ENCODE data around the gene LPIN2.

The LPIN2 gene

DNA sequence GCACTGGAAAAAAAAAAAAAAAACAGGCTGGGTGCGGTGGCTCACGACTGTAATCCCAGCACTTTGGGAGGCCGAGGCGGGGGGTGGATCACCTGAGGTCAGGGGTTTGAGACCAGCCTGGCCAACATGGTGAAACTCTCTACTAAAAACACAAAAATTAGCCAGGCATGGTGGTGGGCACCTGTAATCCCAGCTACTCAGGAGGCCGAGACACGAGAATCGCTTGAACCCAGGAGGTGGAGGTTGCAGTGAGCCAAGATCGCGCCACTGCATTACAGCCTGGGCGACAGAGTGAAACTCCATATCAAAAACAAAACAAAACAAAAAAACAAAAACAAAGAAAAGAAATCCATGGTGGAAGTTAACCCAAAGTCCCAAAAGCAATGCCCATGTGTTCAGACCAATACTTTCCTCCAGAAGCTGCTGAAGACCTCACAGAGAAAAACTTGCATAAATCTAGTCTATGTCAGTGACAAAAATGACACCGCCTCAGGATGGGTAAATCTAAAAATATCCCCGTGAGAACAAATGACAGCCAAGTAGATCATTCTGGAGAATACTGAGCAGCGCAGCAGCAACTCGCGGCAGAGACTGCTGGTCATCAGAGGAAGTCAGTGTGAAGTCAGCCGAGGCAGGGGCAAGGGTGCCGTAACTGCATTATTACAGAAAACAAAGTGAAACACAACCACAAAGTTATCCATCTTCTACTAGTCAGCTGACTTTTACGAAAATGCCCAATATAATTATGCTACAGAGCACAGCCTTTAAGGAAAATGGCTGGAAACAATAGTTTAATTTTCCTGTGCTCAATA, 41.0 kb downstream of the LPIN2 start:
- Histone ChIP-seq H3K4me1 (ENCODE audit: control insufficient read depth, insufficient read depth, low read length, poor library complexity, severe bottlenecking) (peaks cover 65% of the 10 kb centered on the region), H3K27ac (ENCODE audit: insufficient read depth, low read length, poor library complexity, severe bottlenecking) (peak overlapping the region; percentile 72), H3K36me3 (ENCODE audit: control insufficient read depth, insufficient read depth, low read length) (no peaks in the 10 kb centered on the region), H3K4me3 (ENCODE audit: insufficient read depth, low read depth, low read length, poor library complexity, severe bottlenecking) (peak overlapping the region; percentile 13), H3K27me3 (replicated peaks; ENCODE audit: control insufficient read depth, insufficient read depth, low read length, poor library complexity, severe bottlenecking) (no peaks in the 10 kb centered on the region), H3K9me3 (ENCODE audit: control insufficient read depth, low read length) (no peaks in the 10 kb centered on the region)
- DNase-seq = peak; percentile 47 to 60 (median 57)

- Histone ChIP-seq H3K4me1 (ENCODE audit: control insufficient read depth, insufficient read depth, low read length, poor library complexity, severe bottlenecking) (peaks cover 56% of the 10 kb centered on the region), H3K36me3 (ENCODE audit: control insufficient read depth, insufficient read depth, low read length) (no peaks in the 10 kb centered on the region), H3K9me3 (ENCODE audit: control insufficient read depth, low read length) (no peaks in the 10 kb centered on the region), H3K27ac (ENCODE audit: insufficient read depth, low read length, poor library complexity, severe bottlenecking) (peak overlapping the region; percentile 72), H3K27me3 (replicated peaks; ENCODE audit: control insufficient read depth, insufficient read depth, low read length, poor library complexity, severe bottlenecking) (no peaks in the 10 kb centered on the region), H3K4me3 (ENCODE audit: insufficient read depth, low read depth, low read length, poor library complexity, severe bottlenecking) (peak overlapping the region; percentile 13)
- DNase-seq = peak; percentile 42 to 57 (median 50)
These were observed 41.9 kb downstream of the LPIN2 start for GRCh38 chr18:2970772-2971659.

GRCh38 chr18:2970344-2970743, 42.6 kb downstream of the LPIN2 start:
- Histone ChIP-seq H3K9me3 (ENCODE audit: control insufficient read depth, low read length) (no peaks in the 10 kb centered on the region), H3K27me3 (replicated peaks; ENCODE audit: control insufficient read depth, insufficient read depth, low read length, poor library complexity, severe bottlenecking) (no peaks in the 10 kb centered on the region), H3K27ac (ENCODE audit: insufficient read depth, low read length, poor library complexity, severe bottlenecking) (peak overlapping the region; percentile 72), H3K4me1 (ENCODE audit: control insufficient read depth, insufficient read depth, low read length, poor library complexity, severe bottlenecking) (peaks cover 59% of the 10 kb centered on the region), H3K4me3 (ENCODE audit: insufficient read depth, low read depth, low read length, poor library complexity, severe bottlenecking) (no peak overlapping the region), H3K36me3 (ENCODE audit: control insufficient read depth, insufficient read depth, low read length) (no peaks in the 10 kb centered on the region)
- DNase-seq = no peak

DNA sequence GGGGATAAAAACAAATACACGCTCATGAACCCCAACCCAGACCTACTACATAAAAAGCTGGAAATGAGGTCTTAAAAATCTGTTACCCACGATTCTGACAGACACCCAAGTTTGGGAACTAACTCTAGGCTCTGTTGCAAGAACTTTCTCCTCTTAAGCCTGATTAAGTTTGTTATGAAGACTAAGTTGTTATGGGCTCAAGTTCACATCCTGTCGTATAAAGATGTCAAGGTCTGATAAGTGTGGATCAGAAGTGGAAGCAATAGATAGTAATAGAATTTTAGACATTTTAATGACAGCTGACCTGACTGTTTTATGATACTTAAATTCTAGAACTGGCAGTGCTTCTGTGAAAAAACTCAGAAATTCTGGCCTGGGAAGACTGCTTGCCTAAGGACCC, 43.2 kb downstream of the LPIN2 start:
- H3K27me3 ChIP-seq (replicated peaks; ENCODE audit: control insufficient read depth, insufficient read depth, low read length, poor library complexity, severe bottlenecking) = no peaks in the 10 kb centered on the region
- no peak for DNase-seq
- peak overlapping the region; percentile 72 for H3K27ac ChIP-seq (ENCODE audit: insufficient read depth, low read length, poor library complexity, severe bottlenecking)
- peak overlapping the region; percentile 17 for H3K4me3 ChIP-seq (ENCODE audit: insufficient read depth, low read depth, low read length, poor library complexity, severe bottlenecking)
- H3K9me3 ChIP-seq (ENCODE audit: control insufficient read depth, low read length) = no peaks in the 10 kb centered on the region
- peaks cover 65% of the 10 kb centered on the region for H3K4me1 ChIP-seq (ENCODE audit: control insufficient read depth, insufficient read depth, low read length, poor library complexity, severe bottlenecking)
- no peaks in the 10 kb centered on the region for H3K36me3 ChIP-seq (ENCODE audit: control insufficient read depth, insufficient read depth, low read length)

DNA sequence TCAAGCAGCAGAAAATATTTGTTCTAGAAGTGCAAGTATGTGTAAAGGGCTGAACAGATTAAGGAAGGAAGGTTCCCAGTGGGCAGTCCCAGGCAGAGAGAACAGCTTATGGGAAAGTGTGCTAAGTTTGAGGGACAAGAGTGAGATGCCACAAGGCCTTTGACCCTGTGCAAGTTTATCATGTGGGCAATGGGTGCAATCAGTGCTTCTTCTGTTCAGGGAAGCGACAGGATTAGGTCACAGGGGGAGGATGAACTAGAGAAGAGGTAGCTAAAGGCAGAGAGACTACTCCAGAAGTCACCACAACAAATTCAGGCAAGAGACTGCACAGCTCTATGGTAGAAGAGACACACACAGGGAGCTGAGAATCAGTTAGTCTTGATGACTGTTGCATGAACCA, 44.3 kb downstream of the LPIN2 start:
- H3K27ac ChIP-seq (ENCODE audit: insufficient read depth, low read length, poor library complexity, severe bottlenecking) = peak overlapping the region; percentile 72

GRCh38 chr18:2967820-2968219, 45.1 kb downstream of the LPIN2 start:
- Histone ChIP-seq H3K27ac (ENCODE audit: insufficient read depth, low read length, poor library complexity, severe bottlenecking) (peak overlapping the region; percentile 72), H3K4me1 (ENCODE audit: control insufficient read depth, insufficient read depth, low read length, poor library complexity, severe bottlenecking) (peaks cover 81% of the 10 kb centered on the region), H3K27me3 (replicated peaks; ENCODE audit: control insufficient read depth, insufficient read depth, low read length, poor library complexity, severe bottlenecking) (no peaks in the 10 kb centered on the region), H3K4me3 (ENCODE audit: insufficient read depth, low read depth, low read length, poor library complexity, severe bottlenecking) (no peak overlapping the region), H3K9me3 (ENCODE audit: control insufficient read depth, low read length) (no peaks in the 10 kb centered on the region), H3K36me3 (ENCODE audit: control insufficient read depth, insufficient read depth, low read length) (no peaks in the 10 kb centered on the region)
- DNase-seq = no peak

More for the DNA sequence above, 44.3 kb downstream of the LPIN2 start:
- Histone ChIP-seq H3K4me3 (ENCODE audit: insufficient read depth, low read depth, low read length, poor library complexity, severe bottlenecking) (no peak overlapping the region), H3K9me3 (ENCODE audit: control insufficient read depth, low read length) (no peaks in the 10 kb centered on the region), H3K36me3 (ENCODE audit: control insufficient read depth, insufficient read depth, low read length) (no peaks in the 10 kb centered on the region), H3K27me3 (replicated peaks; ENCODE audit: control insufficient read depth, insufficient read depth, low read length, poor library complexity, severe bottlenecking) (no peaks in the 10 kb centered on the region), H3K4me1 (ENCODE audit: control insufficient read depth, insufficient read depth, low read length, poor library complexity, severe bottlenecking) (peaks cover 73% of the 10 kb centered on the region)
- no peak for DNase-seq

GRCh38 chr18:2967357-2967756, 45.6 kb downstream of the LPIN2 start:
- no peaks in the 10 kb centered on the region for H3K27me3 ChIP-seq (replicated peaks; ENCODE audit: control insufficient read depth, insufficient read depth, low read length, poor library complexity, severe bottlenecking)
- peak overlapping the region; percentile 72 for H3K27ac ChIP-seq (ENCODE audit: insufficient read depth, low read length, poor library complexity, severe bottlenecking)
- H3K4me3 ChIP-seq (ENCODE audit: insufficient read depth, low read depth, low read length, poor library complexity, severe bottlenecking) = peak overlapping the region; percentile 16
- H3K9me3 ChIP-seq (ENCODE audit: control insufficient read depth, low read length) = no peaks in the 10 kb centered on the region
- no peaks in the 10 kb centered on the region for H3K36me3 ChIP-seq (ENCODE audit: control insufficient read depth, insufficient read depth, low read length)
- no peak for DNase-seq
- peaks cover 82% of the 10 kb centered on the region for H3K4me1 ChIP-seq (ENCODE audit: control insufficient read depth, insufficient read depth, low read length, poor library complexity, severe bottlenecking)

GRCh38 chr18:2966560-2966959, 46.4 kb downstream of the LPIN2 start:
- Histone ChIP-seq H3K27ac (ENCODE audit: insufficient read depth, low read length, poor library complexity, severe bottlenecking) (peak overlapping the region; percentile 72), H3K36me3 (ENCODE audit: control insufficient read depth, insufficient read depth, low read length) (no peaks in the 10 kb centered on the region), H3K4me1 (ENCODE audit: control insufficient read depth, insufficient read depth, low read length, poor library complexity, severe bottlenecking) (peaks cover 84% of the 10 kb centered on the region), H3K27me3 (replicated peaks; ENCODE audit: control insufficient read depth, insufficient read depth, low read length, poor library complexity, severe bottlenecking) (no peaks in the 10 kb centered on the region), H3K9me3 (ENCODE audit: control insufficient read depth, low read length) (no peaks in the 10 kb centered on the region), H3K4me3 (ENCODE audit: insufficient read depth, low read depth, low read length, poor library complexity, severe bottlenecking) (no peak overlapping the region)
- no peak for DNase-seq

DNA sequence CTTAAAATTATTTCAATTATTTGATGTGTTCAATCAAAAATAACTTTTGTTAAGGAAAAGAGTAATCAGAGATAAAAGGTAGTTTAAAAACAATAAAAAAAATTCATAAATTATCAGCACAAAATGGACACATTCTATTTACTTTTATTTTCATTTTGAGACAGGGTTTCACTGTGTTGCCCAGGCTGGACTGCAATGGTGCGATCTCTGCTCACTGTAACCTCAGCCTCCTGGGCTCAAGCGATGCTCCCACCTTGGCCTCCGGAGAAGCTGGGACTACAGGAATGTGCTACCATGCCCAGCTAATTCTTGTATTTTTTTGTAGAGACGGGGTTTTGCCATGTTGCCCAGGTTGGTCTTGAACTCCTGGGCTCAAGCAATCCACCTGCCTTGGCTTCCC, 47.1 kb downstream of the LPIN2 start:
- peak overlapping the region; percentile 72 for H3K27ac ChIP-seq (ENCODE audit: insufficient read depth, low read length, poor library complexity, severe bottlenecking)
- H3K9me3 ChIP-seq (ENCODE audit: control insufficient read depth, low read length) = no peaks in the 10 kb centered on the region
- H3K4me1 ChIP-seq (ENCODE audit: control insufficient read depth, insufficient read depth, low read length, poor library complexity, severe bottlenecking) = peaks cover 84% of the 10 kb centered on the region
- H3K36me3 ChIP-seq (ENCODE audit: control insufficient read depth, insufficient read depth, low read length) = no peaks in the 10 kb centered on the region
- DNase-seq = no peak
- H3K4me3 ChIP-seq (ENCODE audit: insufficient read depth, low read depth, low read length, poor library complexity, severe bottlenecking) = no peak overlapping the region
- H3K27me3 ChIP-seq (replicated peaks; ENCODE audit: control insufficient read depth, insufficient read depth, low read length, poor library complexity, severe bottlenecking) = no peaks in the 10 kb centered on the region
